Activated CD4-positive, alpha-beta T cell treated with anti-CD3 and anti-CD28 coated beads for 48 hours (primary cell): ENCODE results near the gene NTRK1.
A peak's percentile ranks its signal among the peaks of the same experiment; 100 is the strongest.

Experiments
- DNase-seq: peaks from one replicate; pipeline ENCODE4 v3.0.0-alpha.2; 2020

Gene NTRK1

GRCh38 chr1:156883919-156884318, 23.3 kb downstream of the NTRK1 start:
- no peak for DNase-seq

GRCh38 chr1:156884560-156885184, 24.0 kb downstream of the NTRK1 start:
- no peak for DNase-seq

- DNase-seq = no peak
Measured at GRCh38 chr1:156885314-156885713, 24.6 kb downstream of the NTRK1 start.

GRCh38 chr1:156885880-156886355, 25.3 kb downstream of the NTRK1 start:
- no peak for DNase-seq

GRCh38 chr1:156886583-156887281, 26.1 kb downstream of the NTRK1 start:
- DNase-seq = no peak

GRCh38 chr1:156887317-156887716, 26.7 kb downstream of the NTRK1 start:
- no peak for DNase-seq

- DNase-seq = no peak
Measured at GRCh38 chr1:156887734-156888133, 27.1 kb downstream of the NTRK1 start.

GRCh38 chr1:156889802-156890580, 29.3 kb downstream of the NTRK1 start:
- DNase-seq = peak; percentile 72

- DNase-seq = peak; percentile 93
Measured at GRCh38 chr1:156892190-156893047, 31.8 kb downstream of the NTRK1 start.

- DNase-seq = no peak
Measured at GRCh38 chr1:156893048-156893953, 32.6 kb downstream of the NTRK1 start, which contains the start of gene PEAR1. Gene PEAR1, plus strand, starts transcription at chr1:156893718. Its CDS starts 10,209 bp downstream, at chr1:156903927.

GRCh38 chr1:156894001-156894400, 33.3 kb downstream of the NTRK1 start:
- no peak for DNase-seq

GRCh38 chr1:156894711-156895454, 34.2 kb downstream of the NTRK1 start:
- DNase-seq = no peak

GRCh38 chr1:156895455-156895812, 34.8 kb downstream of the NTRK1 start:
- no peak for DNase-seq

- no peak for DNase-seq
Measured at GRCh38 chr1:156895927-156896326, 35.3 kb downstream of the NTRK1 start.

GRCh38 chr1:156896490-156897033, 35.9 kb downstream of the NTRK1 start:
- no peak for DNase-seq

GRCh38 chr1:156897078-156897825, 36.6 kb downstream of the NTRK1 start:
- no peak for DNase-seq

- no peak for DNase-seq
Measured at GRCh38 chr1:156898161-156898566, 37.5 kb downstream of the NTRK1 start.

- DNase-seq = no peak
Measured at GRCh38 chr1:156898971-156899664, 38.5 kb downstream of the NTRK1 start.
